SU-DHL-6 (cell line): Measurements from ENCODE around the gene DPP10.
"Not testable (repeated sequence)": the region's sequence is repeated elsewhere in the genome, so short reads cannot be mapped to it uniquely, and the experiment has no call there.

Experiments used
- H2AFZ ChIP-seq: fragments of 200-600 bp; sonication (generic); 2 replicates; pipeline ENCODE4 v1.6.1; 2014; ENCODE audit warnings: low read depth, mild to moderate bottlenecking, moderate library complexity, mixed read lengths, antibody characterized with exemption, low read length; ENCODE audit not compliant: severe bottlenecking
- H3F3A ChIP-seq: fragments of 200-600 bp; shearing (Covaris generic); 2 replicates; pipeline ENCODE4 v1.6.0; 2016; ENCODE audit warnings: antibody characterized with exemption, mild to moderate bottlenecking; ENCODE audit not compliant: insufficient read depth
- H3K27ac ChIP-seq: fragments of 200-600 bp; sonication (generic); 2 replicates; pipeline ENCODE4 v1.5.1; 2016; ENCODE audit warnings: low read depth, mild to moderate bottlenecking, low read length, moderate library complexity, mixed read lengths
- H3K27me3 ChIP-seq: fragments of 200-600 bp; sonication (generic), shearing (Covaris generic); 2 replicates; pipeline ENCODE4 v1.6.0; 2014; ENCODE audit warnings: mild to moderate bottlenecking, low read length
- H3K36me3 ChIP-seq: fragments of 200-600 bp; sonication (generic); 2 replicates; pipeline ENCODE4 v1.6.1; 2014; ENCODE audit warnings: mild to moderate bottlenecking, low read length, mixed read lengths
- H3K4me2 ChIP-seq: fragments of 300-600, 200-600 bp; shearing (Covaris generic), sonication (generic); 2 replicates; pipeline ENCODE4 v1.6.0; 2014; ENCODE audit warnings: low read length, low read depth, mild to moderate bottlenecking; ENCODE audit not compliant: poor library complexity, severe bottlenecking
- H3K4me3 ChIP-seq: fragments of 200-600 bp; sonication (generic); 2 replicates; pipeline ENCODE4 v1.5.1; 2014; ENCODE audit warnings: antibody characterized with exemption, low read length, mild to moderate bottlenecking, mixed read lengths; ENCODE audit not compliant: insufficient read depth, poor library complexity, severe bottlenecking
- H3K79me2 ChIP-seq: fragments of 200-600 bp; sonication (generic); 2 replicates; pipeline ENCODE4 v1.6.1; 2014; ENCODE audit warnings: mild to moderate bottlenecking, low read length, moderate library complexity; ENCODE audit not compliant: insufficient read depth
- H3K9ac ChIP-seq: fragments of 200-600 bp; sonication (generic); 2 replicates; pipeline ENCODE4 v1.7.0; 2014; ENCODE audit warnings: mild to moderate bottlenecking, low read length
- H3K9me2 ChIP-seq: fragments of 200-600 bp; sonication (generic); replicated peaks from 2 replicates; pipeline ENCODE4 v1.6.1; 2014; ENCODE audit warnings: low read length; ENCODE audit not compliant: insufficient read depth
- H3K9me3 ChIP-seq: fragments of 200-600 bp; sonication (generic); 2 replicates; pipeline ENCODE4 v1.6.1; 2014; ENCODE audit warnings: low read length, mixed read lengths; ENCODE audit not compliant: insufficient read depth
- H4K20me1 ChIP-seq: fragments of 200-600 bp; sonication (generic); 2 replicates; pipeline ENCODE4 v1.6.1; 2014; ENCODE audit warnings: low read depth, mild to moderate bottlenecking, antibody characterized with exemption, low read length, moderate library complexity, mixed read lengths
- EZH2phosphoT487 ChIP-seq: fragments of 200-600 bp; sonication (generic), shearing (Covaris generic); conservative IDR thresholded peaks from 2 replicates; pipeline ENCODE4 v1.6.1; 2018; ENCODE audit warnings: mild to moderate bottlenecking, antibody characterized with exemption, low read length, moderate library complexity, mixed read lengths
- TF ChIP-seq, protein P1 (sequence below): fragments of 200-600 bp; sonication (generic); IDR thresholded peaks from one replicate; pipeline ENCODE4 v1.5.1; 2017; ENCODE audit warnings: antibody characterized with exemption, mild to moderate bottlenecking, low read length, moderate library complexity; ENCODE audit not compliant: insufficient read depth, poor library complexity, severe bottlenecking

DPP10 gene

DNA sequence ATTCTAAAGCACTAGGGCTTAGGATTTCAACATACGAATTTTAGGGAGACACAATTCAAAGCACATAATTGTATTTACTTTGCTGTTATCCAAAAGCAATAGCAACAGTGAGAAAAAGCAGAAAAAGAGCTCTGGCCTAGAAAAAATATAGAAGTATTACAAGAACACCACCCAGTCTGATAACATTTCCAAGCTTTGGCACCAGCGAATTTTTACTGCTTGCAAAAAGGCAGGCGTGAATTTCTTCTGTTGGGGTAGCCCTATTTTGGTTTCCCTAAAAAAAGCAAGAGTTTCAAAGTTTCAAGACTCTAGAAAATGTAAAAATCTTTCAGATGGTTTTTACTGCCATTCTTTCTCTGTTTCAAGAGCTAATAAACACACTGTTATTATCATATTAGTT lies 292.7 kb downstream of the DPP10 start:
- Histone ChIP-seq H3K4me2 (no peak overlapping the region), H3K27me3 (no peaks in the 10 kb centered on the region), H3K4me3 (no peak overlapping the region), H3K79me2 (no peaks in the 10 kb centered on the region), H3K9me2 (no peaks in the 10 kb centered on the region), H3K9me3 (no peaks in the 10 kb centered on the region), H3K27ac (no peak overlapping the region), H3K9ac (no peak overlapping the region), H3F3A (no peaks in the 10 kb centered on the region), H3K36me3 (no peaks in the 10 kb centered on the region), H2AFZ (no peak overlapping the region), H4K20me1 (no peaks in the 10 kb centered on the region)
- no peak for TF ChIP-seq EZH2phosphoT487
- TF ChIP-seq, protein P1, sequence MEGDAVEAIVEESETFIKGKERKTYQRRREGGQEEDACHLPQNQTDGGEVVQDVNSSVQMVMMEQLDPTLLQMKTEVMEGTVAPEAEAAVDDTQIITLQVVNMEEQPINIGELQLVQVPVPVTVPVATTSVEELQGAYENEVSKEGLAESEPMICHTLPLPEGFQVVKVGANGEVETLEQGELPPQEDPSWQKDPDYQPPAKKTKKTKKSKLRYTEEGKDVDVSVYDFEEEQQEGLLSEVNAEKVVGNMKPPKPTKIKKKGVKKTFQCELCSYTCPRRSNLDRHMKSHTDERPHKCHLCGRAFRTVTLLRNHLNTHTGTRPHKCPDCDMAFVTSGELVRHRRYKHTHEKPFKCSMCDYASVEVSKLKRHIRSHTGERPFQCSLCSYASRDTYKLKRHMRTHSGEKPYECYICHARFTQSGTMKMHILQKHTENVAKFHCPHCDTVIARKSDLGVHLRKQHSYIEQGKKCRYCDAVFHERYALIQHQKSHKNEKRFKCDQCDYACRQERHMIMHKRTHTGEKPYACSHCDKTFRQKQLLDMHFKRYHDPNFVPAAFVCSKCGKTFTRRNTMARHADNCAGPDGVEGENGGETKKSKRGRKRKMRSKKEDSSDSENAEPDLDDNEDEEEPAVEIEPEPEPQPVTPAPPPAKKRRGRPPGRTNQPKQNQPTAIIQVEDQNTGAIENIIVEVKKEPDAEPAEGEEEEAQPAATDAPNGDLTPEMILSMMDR, result no peak

DNA sequence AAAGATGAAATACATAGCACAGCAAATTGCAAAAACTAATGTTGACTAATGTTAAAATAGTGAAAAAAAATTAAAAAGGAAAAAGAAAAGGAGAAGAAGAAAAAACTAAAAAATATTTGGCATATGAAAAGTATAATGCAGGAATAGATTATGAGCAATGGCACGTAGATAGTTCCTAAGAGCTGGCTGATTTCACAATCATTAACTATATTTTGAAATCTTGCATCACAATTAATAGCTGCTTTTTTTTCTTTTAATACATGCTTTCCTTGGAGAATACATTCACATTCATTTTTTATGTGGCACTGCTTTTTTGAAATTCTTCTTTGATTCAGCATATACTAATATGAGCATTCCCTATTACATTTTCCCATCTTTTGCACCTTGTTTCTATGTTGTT lies 299.8 kb downstream of the DPP10 start:
- Histone ChIP-seq H3K9me3 (no peaks in the 10 kb centered on the region), H3F3A (no peaks in the 10 kb centered on the region), H3K9me2 (no peaks in the 10 kb centered on the region), H3K79me2 (no peaks in the 10 kb centered on the region), H2AFZ (no peak overlapping the region), H3K4me3 (no peak overlapping the region), H3K27ac (no peak overlapping the region), H3K27me3 (no peaks in the 10 kb centered on the region), H4K20me1 (no peaks in the 10 kb centered on the region), H3K36me3 (no peaks in the 10 kb centered on the region), H3K9ac (no peak overlapping the region), H3K4me2 (no peak overlapping the region)
- no peak for TF ChIP-seq EZH2phosphoT487
- TF ChIP-seq, protein P1, result no peak

GRCh38 chr2:114745700-114746099 lies 303.3 kb downstream of the DPP10 start:
- no peaks in the 10 kb centered on the region for H3K9me2 ChIP-seq
- H3K27ac ChIP-seq, result no peak overlapping the region
- H3K27me3 ChIP-seq, result no peaks in the 10 kb centered on the region

GRCh38 chr2:114748175-114748574 lies 305.7 kb downstream of the DPP10 start:
- not testable (repeated sequence) for H3K79me2 ChIP-seq, H4K20me1 ChIP-seq, H3K4me3 ChIP-seq

More at GRCh38 chr2:114745700-114746099, 303.3 kb downstream of the DPP10 start:
- H3K79me2 ChIP-seq, result no peaks in the 10 kb centered on the region
- TF ChIP-seq EZH2phosphoT487, result no peak
- TF ChIP-seq, protein P1, result no peak
- no peak overlapping the region for H3K4me2 ChIP-seq
- no peaks in the 10 kb centered on the region for H3F3A ChIP-seq
- no peak overlapping the region for H2AFZ ChIP-seq
- H3K9ac ChIP-seq, result no peak overlapping the region
- no peak overlapping the region for H3K4me3 ChIP-seq
- no peaks in the 10 kb centered on the region for H4K20me1 ChIP-seq
- no peaks in the 10 kb centered on the region for H3K36me3 ChIP-seq
- H3K9me3 ChIP-seq, result no peaks in the 10 kb centered on the region

More at GRCh38 chr2:114748175-114748574, 305.7 kb downstream of the DPP10 start:
- not testable (repeated sequence) for H3K27ac ChIP-seq, H3K36me3 ChIP-seq, H3K27me3 ChIP-seq, H3F3A ChIP-seq, H2AFZ ChIP-seq, H3K9me2 ChIP-seq, H3K9ac ChIP-seq, H3K4me2 ChIP-seq, H3K9me3 ChIP-seq
